Measurements from ENCODE around the gene FBXO8. TPM values are rescaled to one million over a fixed set of nuclear protein-coding genes. Genes with fewer than 3 reads are reported as not detected.

Gene FBXO8
- total RNA-seq, 1 experiment from 2014 or later: 7.5 TPM

GRCh38 chr4:174260099-174260498, 23.4 kb downstream of the FBXO8 start (continued):
- TF ChIP-seq ZSCAN18 (CRISPR knock-in tag; IDR thresholded peaks at IDR 0.05): no peak
- TF ChIP-seq TP53 (CRISPR knock-in tag; IDR thresholded peaks at IDR 0.05): no peak
- no peak for TF ChIP-seq E2F1 (CRISPR knock-in tag; IDR thresholded peaks at IDR 0.05)
- no peak for TF ChIP-seq JUN (CRISPR knock-in tag; IDR thresholded peaks at IDR 0.05)
- no peak for TF ChIP-seq NFYB (CRISPR knock-in tag; conservative IDR thresholded peaks at IDR 0.05; ENCODE audit: low read depth)
- TF ChIP-seq NR1H2 (CRISPR knock-in tag; IDR thresholded peaks at IDR 0.05): no peak

GRCh38 chr4:174259580-174259979, 23.9 kb downstream of the FBXO8 start:
- TF ChIP-seq E2F5 (CRISPR knock-in tag; IDR thresholded peaks at IDR 0.05) (no peak), ZNF425 (CRISPR knock-in tag; conservative IDR thresholded peaks at IDR 0.05) (no peak), SMAD3 (CRISPR knock-in tag; IDR thresholded peaks at IDR 0.05; ENCODE audit: borderline replicate concordance) (no peak), NR1H2 (CRISPR knock-in tag; IDR thresholded peaks at IDR 0.05) (no peak), ZNF423 (CRISPR knock-in tag; IDR thresholded peaks at IDR 0.05) (no peak), PRRX2 (CRISPR knock-in tag; IDR thresholded peaks at IDR 0.05) (no peak), CTCF (IDR thresholded peaks at IDR 0.05) (no peak), NR2C2 (CRISPR knock-in tag; IDR thresholded peaks at IDR 0.05) (no peak), IRF1 (CRISPR knock-in tag; IDR thresholded peaks at IDR 0.05) (no peak), TCF7 (CRISPR knock-in tag; IDR thresholded peaks at IDR 0.05; ENCODE audit: low read depth) (no peak), HMGA2 (CRISPR knock-in tag; IDR thresholded peaks at IDR 0.05) (no peak), GABPB1 (CRISPR knock-in tag; IDR thresholded peaks at IDR 0.05) (no peak), USF1 (CRISPR knock-in tag; IDR thresholded peaks at IDR 0.05) (no peak), SMAD4 (CRISPR knock-in tag; IDR thresholded peaks at IDR 0.05) (no peak), TEAD1 (CRISPR knock-in tag; IDR thresholded peaks at IDR 0.05) (no peak), ZNF138 (CRISPR knock-in tag; conservative IDR thresholded peaks at IDR 0.05) (no peak), ZNF512 (CRISPR knock-in tag; IDR thresholded peaks at IDR 0.05; ENCODE audit: borderline replicate concordance) (no peak), CREM (CRISPR knock-in tag; IDR thresholded peaks at IDR 0.05) (no peak)
- CTCF ChIA-PET: interaction anchor here (0.9 kb wide), 1 partner anchor 37 kb away, joined by 3 read pairs; no protein-coding TSS in a partner anchor
- Mint-ChIP-seq H3K9me3 (no peaks in the 10 kb centered on the region), H3K4me1 (no peaks in the 10 kb centered on the region), H3K27ac (no peak overlapping the region), H3K4me3 (no peak overlapping the region), H3K27me3 (ENCODE audit: low read depth) (no peaks in the 10 kb centered on the region), H3K36me3 (no peaks in the 10 kb centered on the region)
- POLR2A ChIA-PET: no interaction called here
- DNase-seq (ENCODE audit: low spot score) (no peak), ATAC-seq (no peak)

Data from WTC11 (cell line).